GM18526 (cell line): ENCODE results near the gene ZNF200.

ENCODE experiments used
- POLR2A ChIP-seq: IDR thresholded peaks from 3 replicates; pipeline ENCODE4 v1.6.1; 2011; ENCODE audit not compliant: insufficient read length; ENCODE audit errors: extremely low read depth

Gene ZNF200

DNA sequence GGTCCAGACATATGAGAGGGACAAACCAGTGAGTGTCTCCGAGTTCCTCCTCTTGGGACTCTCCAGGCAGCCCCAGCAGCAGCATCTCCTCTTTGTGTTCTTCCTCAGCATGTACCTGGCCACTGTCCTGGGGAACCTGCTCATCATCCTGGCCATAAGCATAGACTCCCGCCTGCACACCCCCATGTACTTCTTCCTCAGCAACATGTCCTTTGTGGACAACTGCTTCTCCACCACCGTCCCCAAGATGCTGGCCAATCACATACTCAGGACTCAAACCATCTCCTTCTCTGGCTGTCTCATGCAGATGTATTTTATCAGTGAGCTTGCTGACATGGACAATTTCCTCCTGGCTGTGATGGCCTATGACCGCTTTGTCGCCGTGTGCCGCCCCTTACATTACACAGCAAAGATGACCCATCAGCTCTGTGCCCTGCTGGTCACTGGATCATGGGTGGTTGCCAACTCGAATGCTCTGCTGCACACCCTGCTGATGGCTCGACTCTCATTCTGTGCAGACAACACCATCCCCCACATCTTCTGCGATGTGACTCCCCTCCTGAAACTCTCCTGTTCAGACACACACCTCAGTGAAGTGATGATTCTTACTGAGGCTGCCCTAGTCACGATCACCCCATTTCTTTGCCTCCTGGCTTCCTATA, 19.2 kb downstream of the ZNF200 start:
- no peak for TF ChIP-seq POLR2A

DNA sequence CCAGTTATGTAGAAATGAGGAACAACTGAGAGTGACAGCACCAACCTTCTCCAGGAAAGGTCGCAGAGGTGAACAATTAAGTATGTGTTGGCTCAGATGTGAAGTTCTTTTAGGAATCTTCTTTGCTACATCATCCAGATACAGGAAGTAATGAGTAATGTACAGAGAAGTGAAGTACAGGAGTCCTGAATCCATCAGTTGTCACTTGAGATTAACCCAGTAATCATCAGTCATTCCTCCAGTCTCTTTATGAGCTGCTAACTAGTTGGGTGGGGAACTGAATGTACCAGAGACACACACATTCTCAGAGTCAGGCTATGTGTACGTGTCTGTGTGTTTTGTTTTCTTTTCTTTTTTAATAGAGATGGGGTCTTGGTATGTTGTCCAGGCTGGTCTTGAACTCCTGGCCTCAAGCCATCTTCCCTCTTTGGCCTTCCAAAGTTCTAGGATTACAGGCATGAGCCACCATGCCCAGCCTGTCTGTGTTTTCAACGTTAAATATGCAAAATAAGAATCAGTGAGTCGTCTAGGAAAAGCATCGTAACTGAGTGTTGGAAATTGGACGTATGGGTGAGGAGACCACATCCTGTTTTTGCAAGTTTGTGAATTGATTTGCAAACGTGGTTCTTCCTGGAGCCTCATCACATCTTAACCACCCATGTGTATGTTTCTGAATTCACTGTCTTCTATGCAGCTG, 19.9 kb downstream of the ZNF200 start:
- TF ChIP-seq POLR2A = no peak

- TF ChIP-seq POLR2A = no peak
Measured at GRCh38 chr16:3212567-3212966, 22.4 kb downstream of the ZNF200 start.

DNA sequence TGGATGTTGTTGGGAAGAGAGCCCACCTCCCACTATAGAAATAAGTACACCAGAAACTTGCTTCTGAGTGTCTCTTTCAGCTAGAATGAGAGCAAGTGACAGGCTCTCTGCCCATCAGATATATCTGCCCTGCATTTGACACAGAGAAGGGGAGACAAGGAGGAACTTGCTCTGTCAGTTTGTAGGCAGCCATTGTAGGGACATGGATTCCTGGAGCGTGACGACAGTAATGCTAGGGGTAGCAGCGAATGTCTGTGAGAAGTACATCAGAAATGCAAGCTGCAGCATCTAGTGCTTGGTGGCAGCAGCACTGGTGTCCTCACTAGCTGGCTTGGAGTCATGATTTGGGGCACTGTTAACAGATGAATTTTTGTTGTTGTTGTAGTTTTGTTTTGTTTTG, 23.0 kb downstream of the ZNF200 start:
- TF ChIP-seq POLR2A = no peak

DNA sequence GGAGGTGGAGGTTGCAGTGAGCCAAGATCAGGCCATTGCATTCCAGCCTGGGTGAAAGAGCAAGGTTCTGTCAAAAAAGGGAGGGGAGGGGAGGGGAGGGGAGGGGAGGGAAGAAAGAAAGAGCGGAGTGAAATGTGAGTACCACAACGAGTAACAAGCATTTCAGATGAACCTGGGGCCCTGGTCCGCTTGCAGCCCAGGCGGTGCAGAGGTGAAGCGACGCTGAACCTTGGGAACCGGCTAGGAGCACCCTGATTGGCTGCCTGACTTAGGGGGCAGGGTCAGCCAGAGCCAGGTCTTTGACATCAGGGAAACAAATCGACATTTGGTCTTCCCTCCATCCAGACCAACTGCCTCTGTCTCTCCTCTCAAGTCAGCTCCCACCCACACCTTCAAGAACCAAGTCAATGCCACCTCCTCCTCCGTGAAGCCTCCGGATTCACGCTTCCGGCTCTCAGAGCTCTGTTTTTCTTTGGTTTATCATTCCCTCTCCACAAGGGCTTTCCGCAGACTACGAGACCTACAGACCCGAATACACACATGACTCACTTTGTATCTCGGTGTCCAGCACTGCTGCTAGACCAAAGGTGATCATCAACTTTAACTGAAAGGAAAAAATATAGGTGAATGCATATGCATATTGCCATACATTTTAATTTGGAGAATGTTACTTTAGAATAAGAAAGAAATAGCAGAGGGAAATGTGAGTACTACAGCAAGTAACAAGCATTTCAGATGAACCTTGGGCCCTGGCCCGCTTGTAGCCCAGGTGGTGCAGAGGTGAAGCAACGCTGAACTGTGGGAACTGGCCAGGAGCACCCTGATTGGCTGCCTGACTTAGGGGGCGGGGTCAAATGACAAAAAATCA, 27.6 kb downstream of the ZNF200 start:
- TF ChIP-seq POLR2A = no peak

- no peak for TF ChIP-seq POLR2A
Measured at GRCh38 chr16:3202903-3203539, 31.9 kb downstream of the ZNF200 start.

DNA sequence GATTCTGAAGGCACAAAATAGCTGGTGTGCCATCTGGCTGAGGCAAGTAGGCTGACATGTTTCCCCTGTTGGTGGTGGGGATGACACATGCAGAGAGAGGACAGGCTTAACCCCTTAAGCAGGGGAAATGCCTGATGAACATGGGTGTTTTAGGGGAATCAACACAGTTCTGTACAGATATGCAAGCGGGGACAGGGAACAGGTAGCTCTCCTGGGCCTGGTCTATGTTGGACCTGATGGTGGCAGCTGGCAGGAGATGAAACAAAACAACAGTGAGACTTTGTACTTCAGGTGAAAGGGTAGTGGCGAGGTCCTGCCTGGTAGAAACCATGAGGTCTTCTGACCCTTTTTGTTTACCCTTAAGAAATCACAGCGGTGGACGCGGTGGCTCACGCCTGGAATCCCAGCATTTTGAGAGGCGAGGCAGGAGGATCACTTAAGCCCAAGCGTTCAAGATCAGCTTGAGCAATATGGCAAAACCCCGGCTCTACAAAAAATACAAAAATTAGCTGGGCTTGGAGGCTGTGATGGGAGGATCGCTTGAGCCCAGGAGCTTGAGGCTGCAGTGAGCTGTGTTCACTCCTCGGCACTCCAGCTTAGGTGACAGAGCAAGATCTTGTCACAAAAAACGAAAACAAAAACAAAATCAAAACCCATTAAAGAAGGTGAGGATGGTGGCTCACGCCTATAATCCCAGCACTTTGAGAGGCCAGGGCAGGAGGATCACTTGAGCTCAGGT, 36.5 kb downstream of the ZNF200 start:
- TF ChIP-seq POLR2A = no peak

DNA sequence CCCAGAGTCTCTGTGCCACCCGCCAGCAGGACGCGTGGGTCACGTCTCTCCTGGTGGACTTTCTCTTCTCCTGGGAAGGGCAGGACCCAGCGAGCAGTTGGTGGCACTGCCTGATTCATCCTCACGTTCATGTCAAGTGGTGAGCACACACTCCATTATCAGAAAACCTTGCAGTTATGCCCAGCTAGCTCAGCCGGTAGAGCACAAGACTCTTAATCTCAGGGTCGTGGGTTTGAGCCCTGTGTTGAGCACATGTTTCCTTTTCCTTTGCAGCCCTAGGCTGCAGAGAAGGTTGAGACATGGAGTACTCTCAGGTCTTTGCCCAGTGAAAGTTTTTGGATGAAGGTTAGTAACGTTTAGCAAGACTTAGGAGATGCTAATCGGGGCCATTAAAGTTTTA, 39.0 kb downstream of the ZNF200 start:
- no peak for TF ChIP-seq POLR2A

- no peak for TF ChIP-seq POLR2A
Measured at GRCh38 chr16:3194792-3195191, 40.2 kb downstream of the ZNF200 start.

DNA sequence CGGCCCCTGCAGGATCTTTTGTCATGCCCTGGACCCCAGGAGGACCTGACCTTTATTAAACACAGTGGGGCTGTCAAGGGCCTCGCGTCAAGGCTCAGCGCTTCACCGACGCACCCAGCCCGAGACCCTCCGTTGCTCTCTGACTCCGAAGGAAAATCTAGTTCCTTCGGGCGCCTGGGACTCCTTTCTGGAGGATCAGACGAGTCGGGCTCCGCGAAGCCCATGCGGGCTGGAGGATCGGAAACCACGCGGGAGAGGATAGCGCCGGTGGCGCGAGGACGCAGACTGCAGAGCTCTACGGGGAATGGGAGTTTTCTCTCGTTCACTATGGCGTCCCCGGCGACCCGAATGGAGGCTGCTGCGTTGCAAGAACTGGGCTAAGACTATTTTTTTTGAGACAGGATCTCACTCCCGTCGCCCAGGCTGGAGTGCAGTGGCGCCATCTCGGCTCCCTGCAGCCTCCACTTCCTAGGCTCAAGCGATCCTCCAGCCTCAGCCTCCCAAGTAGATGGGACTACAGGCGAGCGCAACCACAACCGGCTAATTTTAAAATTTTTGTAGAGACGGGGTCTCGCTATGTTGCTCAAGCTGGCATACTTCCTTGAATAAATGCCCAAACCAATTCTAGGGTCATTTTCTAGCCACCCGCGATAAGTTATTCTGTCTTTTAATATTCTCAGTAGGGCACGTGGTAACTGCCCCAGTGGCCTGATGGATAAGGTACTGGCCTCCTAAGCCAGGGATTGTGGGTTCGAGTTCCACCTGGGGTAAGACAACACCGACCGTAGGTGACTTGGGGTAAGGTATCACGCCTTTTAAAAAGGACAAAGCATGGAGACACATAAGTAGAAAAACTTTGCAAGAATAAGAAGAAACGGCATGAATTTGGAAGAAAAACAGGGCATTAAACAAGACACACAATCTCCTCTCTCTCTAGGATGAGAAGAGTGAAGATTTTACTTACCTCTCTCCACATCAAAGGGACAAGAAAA, 41.4 kb downstream of the ZNF200 start:
- no peak for TF ChIP-seq POLR2A

- no peak for TF ChIP-seq POLR2A
Measured at GRCh38 chr16:3192476-3193019, 42.4 kb downstream of the ZNF200 start.

DNA sequence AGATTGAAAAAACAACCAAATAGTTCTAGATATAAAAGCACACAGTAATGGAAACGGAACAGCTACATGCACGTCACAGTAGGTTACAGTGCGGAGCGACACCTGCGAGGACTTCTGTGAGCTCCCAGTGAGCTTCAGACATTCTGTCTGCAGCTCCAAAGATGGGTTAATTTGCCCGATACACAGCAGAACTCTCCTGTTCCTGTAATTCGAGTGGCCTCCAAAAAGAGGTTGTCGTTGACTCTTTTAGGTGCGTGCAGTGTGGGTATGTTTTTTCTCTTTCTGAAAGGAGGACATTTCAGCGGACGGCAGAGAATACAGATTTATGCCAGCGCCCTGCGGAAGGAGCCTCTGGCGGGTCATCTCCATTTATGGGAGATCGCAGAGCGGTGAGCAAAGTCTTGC, 44.0 kb downstream of the ZNF200 start:
- no peak for TF ChIP-seq POLR2A

DNA sequence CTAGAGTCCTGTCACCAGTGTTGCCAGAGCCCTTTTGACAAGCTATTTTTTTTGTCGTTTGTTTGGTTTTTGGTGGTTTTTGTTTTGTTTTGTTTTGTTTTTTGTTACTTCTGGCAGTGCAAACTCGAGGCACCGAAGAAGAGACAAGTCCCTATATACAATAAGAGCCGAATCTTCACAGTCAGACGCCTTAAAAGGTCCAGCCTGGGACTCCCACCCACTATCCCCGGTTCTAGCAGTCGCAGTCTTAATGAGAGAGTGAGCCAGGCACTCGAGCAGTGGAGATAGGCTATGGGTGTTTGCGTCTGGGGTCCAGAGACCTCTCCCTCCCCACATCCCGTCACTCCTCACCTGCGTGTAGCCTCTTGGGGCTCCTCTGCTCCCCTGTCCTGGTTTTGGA, 45.1 kb downstream of the ZNF200 start:
- no peak for TF ChIP-seq POLR2A

DNA sequence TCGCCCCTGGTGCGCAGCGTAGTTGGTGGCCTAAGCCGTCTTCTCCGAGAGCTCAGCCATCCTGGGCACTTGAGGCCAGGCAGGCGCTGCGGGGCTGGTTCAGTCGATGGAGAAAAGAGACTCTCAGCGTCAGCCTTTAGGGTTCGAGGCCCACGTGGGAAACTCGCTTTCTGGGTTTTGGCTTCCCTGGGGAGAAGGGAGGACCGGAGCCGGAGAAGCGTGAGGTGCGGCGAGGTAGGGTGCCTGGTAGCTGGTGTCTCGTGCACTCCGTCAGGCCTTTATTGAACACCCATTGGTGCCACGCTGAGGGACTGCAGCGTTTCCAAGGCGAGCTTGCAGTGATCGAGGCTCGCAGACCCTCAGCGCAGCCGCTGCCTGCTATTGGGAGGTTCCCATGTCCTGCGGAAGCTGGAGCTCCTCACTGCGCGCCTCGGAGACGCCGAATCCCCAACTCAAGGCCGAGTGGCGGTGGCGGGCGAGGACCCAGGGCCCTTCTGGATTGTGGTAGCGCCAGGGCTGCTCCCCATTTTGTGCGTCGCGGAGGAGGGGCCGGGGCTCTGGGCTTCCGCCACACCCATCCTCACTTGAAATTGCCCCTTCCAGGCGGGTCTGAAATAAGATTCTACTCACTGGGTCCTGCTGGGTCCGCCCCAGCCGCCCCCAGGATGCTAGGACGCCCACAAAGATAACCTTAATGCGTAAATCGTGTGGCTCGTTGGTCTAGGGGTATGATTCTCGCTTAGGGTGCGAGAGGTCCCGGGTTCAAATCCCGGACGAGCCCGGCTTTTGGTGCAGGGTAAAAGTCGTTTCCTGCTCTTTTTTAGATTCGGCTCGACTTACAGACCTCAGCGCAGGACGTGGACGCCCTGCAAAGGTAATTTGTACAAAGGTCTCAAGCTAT, 45.8 kb downstream of the ZNF200 start:
- TF ChIP-seq POLR2A = peak; percentile 27
